Gastrocnemius medialis (tissue), 4 donors: ENCODE results near the gene ADAMTSL1. TPM values are rescaled to one million over a fixed set of nuclear protein-coding genes. Genes with fewer than 3 reads are reported as not detected.

Experiments
- ATAC-seq, 2 donors: fragments of 150-250 bp; one replicate each; pipeline ENCODE4 v1.9.1; 2016
- DNase-seq, 2 donors: peaks; one replicate each; pipeline ENCODE4 v3.0.0-alpha.2; 2019
- H3K27ac ChIP-seq, 4 donors: fragments of 200-600 bp; sonication (generic); 1 replicate in 1 of 4; 2 replicates in 3 of 4; pipeline ENCODE4 v1.5.1; 2016 to 2018; ENCODE audit warnings: mild to moderate bottlenecking in 2 of 4, moderate library complexity in 1 of 4
- H3K27me3 ChIP-seq, 3 donors: fragments of 200-600 bp; sonication (generic) in 2 of 3; 1 replicate in 1 of 3; 2 replicates in 2 of 3; pipeline versions ENCODE4 v1.5.1 to v1.6.0; 2016 to 2019; ENCODE audit warnings: mild to moderate bottlenecking in 1 of 3, moderate library complexity in 1 of 3
- H3K36me3 ChIP-seq, 2 donors: fragments of 200-600 bp; sonication (generic) in 1 of 2; one replicate each; pipeline ENCODE4 v1.5.1; 2017 to 2018
- H3K4me1 ChIP-seq, 2 donors: fragments of 200-600 bp; sonication (generic) in 1 of 2; one replicate each; pipeline ENCODE4 v1.5.1; 2016 to 2017; ENCODE audit warnings: mild to moderate bottlenecking in 2 of 2
- H3K4me3 ChIP-seq, 4 donors: fragments of 200-600 bp; sonication (generic) in 3 of 4; 1 replicate in 1 of 4; 2 replicates in 3 of 4; pipeline ENCODE4 v1.5.1; 2016 to 2019; ENCODE audit warnings: mild to moderate bottlenecking in 2 of 4
- H3K9me3 ChIP-seq, 3 donors: fragments of 200-600 bp; sonication (generic) in 2 of 3; 1 replicate in 1 of 3; 2 replicates in 2 of 3; pipeline ENCODE4 v1.5.1; 2016 to 2019
- CTCF ChIP-seq, 5 experiments: fragments of 450-650 bp in 3 of 5; fragments of 200-600 bp in 2 of 5; sonication (generic) in 2 of 5; IDR thresholded peaks in 4 of 5; conservative IDR thresholded peaks in 1 of 5; 1 replicate in 4 of 5; 2 replicates in 1 of 5; pipeline ENCODE4 v1.5.1; 2016 to 2019; ENCODE audit warnings: antibody characterized with exemption in 5 of 5, mild to moderate bottlenecking in 3 of 5, moderate library complexity in 3 of 5
- POLR2A ChIP-seq, 2 donors: fragments of 450-650 bp; IDR thresholded peaks; one replicate each; pipeline ENCODE4 v1.6.1; 2017; ENCODE audit warnings: antibody characterized with exemption in 2 of 2, mild to moderate bottlenecking in 2 of 2, moderate library complexity in 2 of 2
- in situ Hi-C, 4 donors: fragments of 200-750 bp; cut with MboI; loops; one replicate each; pipeline versions ENCODE4 v1.15.0 to v1.8.0; 2017; ENCODE audit warnings: low sequenced_read_pairs in 4 of 4
- intact Hi-C: fragments of 100-400 bp; cut with DNase I; formaldehyde crosslinking; loops from one replicate; pipeline ENCODE4 v1.15.1; 2023; ENCODE audit warnings: low total_unique reads
- total RNA-seq, 4 donors: library from RNA; depleted of rRNA; stranded (reverse); fragments of >200 nt; gene quantifications; one replicate each; pipeline versions ENCODE4 v1.1.0 to v1.2.3, GENCODE V29; 2016

Gene ADAMTSL1
- total RNA-seq, 4 donors from 2014 or later = 0.05 to 0.58 (median 0.28) TPM

GRCh38 chr9:18678821-18679590 is 205.1 kb downstream of the ADAMTSL1 start:
- peaks cover 0 to 3% of the 10 kb centered on the region in 2 donors for H3K4me1 ChIP-seq
- ATAC-seq (no peak), DNase-seq (no peak)
- H3K27me3 ChIP-seq = no peaks in the 10 kb centered on the region
- no peaks in the 10 kb centered on the region for H3K9me3 ChIP-seq
- H3K36me3 ChIP-seq = no peaks in the 10 kb centered on the region
- intact Hi-C loops = no loop called here
- no peak overlapping the region for H3K4me3 ChIP-seq
- TF ChIP-seq POLR2A (IDR thresholded peaks at IDR 0.05) (no peak), CTCF (IDR thresholded peaks at IDR 0.05 in 4 of 5, conservative IDR thresholded peaks at IDR 0.05 in 1 of 5) (no peak)
- in situ Hi-C loops = no loop called here
- no peak overlapping the region for H3K27ac ChIP-seq

GRCh38 chr9:18682907-18683306 is 209.0 kb downstream of the ADAMTSL1 start:
- Histone ChIP-seq H3K27ac (no peak overlapping the region), H3K4me1 (no peaks in the 10 kb centered on the region), H3K36me3 (no peaks in the 10 kb centered on the region), H3K4me3 (no peak overlapping the region), H3K9me3 (no peaks in the 10 kb centered on the region), H3K27me3 (no peaks in the 10 kb centered on the region)
- DNase-seq (no peak), ATAC-seq (no peak)
- TF ChIP-seq POLR2A (IDR thresholded peaks at IDR 0.05) (no peak), CTCF (IDR thresholded peaks at IDR 0.05 in 4 of 5, conservative IDR thresholded peaks at IDR 0.05 in 1 of 5) (no peak)
- in situ Hi-C loops = no loop called here
- intact Hi-C loops = no loop called here

GRCh38 chr9:18683312-18683711 is 209.4 kb downstream of the ADAMTSL1 start:
- Histone ChIP-seq H3K9me3 (no peaks in the 10 kb centered on the region), H3K27me3 (no peaks in the 10 kb centered on the region), H3K4me3 (no peak overlapping the region), H3K36me3 (no peaks in the 10 kb centered on the region), H3K4me1 (no peaks in the 10 kb centered on the region), H3K27ac (no peak overlapping the region)
- intact Hi-C loops = no loop called here
- DNase-seq = no peak
- TF ChIP-seq CTCF (IDR thresholded peaks at IDR 0.05 in 4 of 5, conservative IDR thresholded peaks at IDR 0.05 in 1 of 5) (no peak), POLR2A (IDR thresholded peaks at IDR 0.05) (no peak)
- in situ Hi-C loops = no loop called here
- ATAC-seq = no peak

- no peaks in the 10 kb centered on the region for H3K27me3 ChIP-seq
Measured at GRCh38 chr9:18683851-18684250, 209.9 kb downstream of the ADAMTSL1 start.

More at GRCh38 chr9:18683851-18684250, 209.9 kb downstream of the ADAMTSL1 start:
- Histone ChIP-seq H3K9me3 (no peaks in the 10 kb centered on the region), H3K36me3 (no peaks in the 10 kb centered on the region), H3K4me3 (no peak overlapping the region), H3K4me1 (no peaks in the 10 kb centered on the region), H3K27ac (no peak overlapping the region)
- intact Hi-C loops (no loop called here), in situ Hi-C loops (no loop called here)
- ATAC-seq (no peak), DNase-seq (no peak)
- TF ChIP-seq POLR2A (IDR thresholded peaks at IDR 0.05) = no peak
- TF ChIP-seq CTCF (IDR thresholded peaks at IDR 0.05 in 4 of 5, conservative IDR thresholded peaks at IDR 0.05 in 1 of 5) = no peak
